GM21515 (cell line): ENCODE data around the gene CUX1.
"Not testable (repeated sequence)": the region's sequence is repeated elsewhere in the genome, so short reads cannot be mapped to it uniquely, and the experiment has no call there.

Experiments
- ATAC-seq: cut with Tn5 transposase; IDR thresholded peaks from one replicate; pipeline ENCODE4 v1.9.1; 2021; ENCODE audit not compliant: unreplicated experiment

Gene CUX1

DNA sequence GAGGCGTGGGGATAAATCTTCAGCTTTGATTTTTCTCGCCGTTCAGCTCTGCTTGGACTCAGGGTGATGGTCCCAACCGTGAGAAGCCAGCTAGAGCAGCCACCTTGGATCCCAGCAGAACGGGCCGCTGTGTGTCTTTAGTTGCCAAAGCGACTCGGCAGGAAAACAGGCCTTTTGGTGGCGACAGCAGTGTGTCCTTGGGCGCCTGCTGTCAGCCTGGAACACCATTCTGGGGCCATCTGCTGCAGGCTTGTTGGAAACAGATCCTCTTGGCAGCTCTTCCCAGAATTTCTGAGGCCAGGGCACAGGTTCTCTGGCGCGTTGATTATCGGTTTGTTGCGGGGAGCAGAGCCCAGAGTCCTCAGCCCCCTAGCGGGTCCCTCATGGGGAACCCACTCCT lies 97.6 kb downstream of the CUX1 start:
- ATAC-seq, result no peak

DNA sequence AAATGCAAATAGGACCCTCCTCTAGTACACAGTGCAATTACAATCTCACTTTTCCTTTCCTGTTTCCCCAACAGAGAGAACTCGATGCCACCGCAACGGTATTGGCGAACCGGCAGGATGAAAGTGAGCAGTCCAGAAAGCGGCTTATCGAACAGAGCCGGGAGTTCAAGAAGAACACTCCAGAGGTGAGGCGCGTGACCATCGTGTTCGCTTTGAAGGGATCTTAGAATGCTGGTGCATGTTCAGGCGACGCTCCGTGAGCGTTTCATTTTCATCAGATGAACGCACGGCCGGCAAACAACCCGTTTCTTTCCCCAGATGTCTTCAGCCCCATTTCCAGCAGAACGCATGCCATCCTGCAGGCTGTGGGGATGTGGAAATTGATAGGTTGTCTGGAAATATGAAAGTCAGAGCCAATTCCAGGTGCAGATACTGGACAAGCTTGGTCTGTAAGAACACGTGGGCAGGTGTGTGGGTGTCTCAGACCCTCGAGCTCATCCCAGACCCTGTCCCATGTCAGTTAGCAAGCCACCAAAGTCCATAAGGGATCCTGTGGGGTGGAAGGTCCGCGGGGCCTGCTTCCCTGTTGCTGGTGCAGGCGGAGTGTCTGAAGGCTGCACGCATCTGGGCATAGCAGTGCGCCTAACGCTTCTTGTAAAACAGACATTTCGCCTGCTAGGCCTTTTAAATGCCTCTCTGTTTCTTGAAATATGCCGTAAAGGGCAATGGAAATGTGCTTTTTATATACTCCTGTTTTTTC lies 98.8 kb downstream of the CUX1 start:
- ATAC-seq, result no peak

DNA sequence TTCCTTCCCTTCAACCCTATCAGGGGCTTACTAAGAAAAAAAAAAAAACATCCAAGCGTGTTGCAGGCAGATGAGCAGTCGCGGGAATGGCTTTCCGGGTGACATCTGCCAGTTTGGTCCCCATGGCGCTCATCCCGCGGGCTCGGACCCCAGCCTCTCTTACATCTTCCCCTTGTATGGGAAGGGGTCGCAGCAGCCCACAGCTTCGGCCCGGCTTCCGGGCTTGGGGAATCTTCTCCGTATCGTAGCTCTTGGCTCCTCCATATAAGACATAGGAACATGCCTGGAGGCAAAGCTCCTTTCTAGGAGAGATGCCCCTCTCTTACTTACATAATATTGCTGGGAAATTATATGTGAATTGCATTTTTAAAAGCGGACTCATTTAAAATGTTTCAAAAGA lies 99.5 kb downstream of the CUX1 start:
- no peak for ATAC-seq

GRCh38 chr7:101917566-101917965 lies 100.1 kb downstream of the CUX1 start:
- ATAC-seq, result no peak

DNA sequence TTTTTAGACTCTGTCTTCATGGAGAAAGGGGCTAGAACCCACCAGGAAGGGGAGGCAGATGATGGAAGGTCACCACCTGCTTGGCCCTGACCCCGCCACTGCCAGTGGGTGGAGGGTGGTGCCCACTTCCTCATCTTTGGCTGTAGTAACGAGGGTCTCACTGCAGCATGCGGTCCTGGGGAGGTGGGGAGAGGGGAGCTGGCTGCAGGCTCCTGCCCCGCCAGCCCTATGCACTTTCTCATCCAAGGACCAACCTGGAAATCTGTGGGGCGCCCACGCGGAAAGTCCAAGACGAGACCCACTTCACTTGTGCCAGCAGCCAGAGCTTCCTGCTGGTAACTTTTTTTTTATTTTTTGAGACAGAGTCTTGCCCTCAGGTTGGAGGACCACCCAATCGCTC lies 101.0 kb downstream of the CUX1 start:
- no peak for ATAC-seq

GRCh38 chr7:101919363-101920115 lies 102.1 kb downstream of the CUX1 start:
- ATAC-seq, result no peak

DNA sequence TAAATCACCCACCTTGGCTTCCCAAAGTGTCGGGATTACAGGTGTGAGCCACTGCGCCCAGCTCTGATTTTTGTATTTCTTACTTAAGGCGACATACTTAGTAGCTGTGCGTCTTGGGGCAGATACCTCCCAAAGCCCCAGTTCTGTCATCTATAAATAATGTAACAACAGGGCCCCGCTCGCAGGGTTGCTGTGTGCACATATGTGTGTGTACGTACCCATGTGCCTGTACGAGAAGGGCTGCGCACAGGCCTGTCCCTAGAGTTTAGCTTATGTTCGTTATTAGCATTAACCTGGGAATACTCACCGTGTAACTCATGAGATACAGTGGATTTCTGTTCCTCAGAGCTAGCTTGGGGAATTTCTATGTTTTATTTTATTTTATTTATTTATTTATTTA lies 103.6 kb downstream of the CUX1 start:
- ATAC-seq, result no peak

DNA sequence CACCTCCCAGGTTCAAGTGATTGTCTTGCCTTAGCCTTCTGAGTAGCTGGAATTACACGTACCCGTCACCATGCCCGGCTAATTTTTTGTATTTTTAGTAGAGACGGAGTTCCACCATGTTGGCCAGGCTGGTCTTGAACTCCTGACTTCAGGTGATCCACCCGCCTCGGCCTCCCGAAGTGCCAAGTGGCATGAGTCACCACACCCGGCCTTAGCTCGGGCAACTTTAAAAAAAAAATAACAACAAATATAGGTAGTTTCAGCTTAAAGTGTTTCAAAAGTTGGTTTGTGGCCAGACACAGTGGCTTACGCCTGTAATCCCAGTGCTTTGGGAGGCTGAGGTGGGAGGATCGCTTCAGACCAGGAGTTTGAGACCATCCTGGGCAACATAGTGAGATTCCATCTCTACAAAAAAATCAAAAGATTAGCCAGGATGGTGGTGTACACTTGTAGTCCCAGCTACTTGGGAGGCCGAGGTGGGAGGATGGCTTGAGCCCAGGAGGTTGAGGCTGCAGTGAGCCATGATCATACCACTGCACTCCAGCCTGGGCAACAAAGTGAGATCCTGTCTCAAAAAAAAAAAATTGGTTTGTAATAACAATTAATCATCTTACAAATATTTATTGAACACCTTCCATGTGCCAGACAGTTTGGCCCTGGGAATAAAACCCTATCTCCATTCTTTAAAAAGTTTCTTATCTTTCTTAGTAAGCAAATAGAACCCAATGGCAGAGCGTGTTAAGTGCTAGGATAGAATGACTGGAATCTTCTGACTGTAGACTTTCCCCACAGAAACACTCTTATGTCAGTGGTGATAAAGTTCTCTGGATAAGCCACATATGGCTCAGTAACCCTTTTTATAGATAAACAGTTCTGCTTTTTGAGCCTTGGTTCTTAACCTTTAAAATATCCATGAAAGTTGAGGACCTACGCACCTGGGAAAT lies 104.4 kb downstream of the CUX1 start:
- not testable (repeated sequence) for ATAC-seq

DNA sequence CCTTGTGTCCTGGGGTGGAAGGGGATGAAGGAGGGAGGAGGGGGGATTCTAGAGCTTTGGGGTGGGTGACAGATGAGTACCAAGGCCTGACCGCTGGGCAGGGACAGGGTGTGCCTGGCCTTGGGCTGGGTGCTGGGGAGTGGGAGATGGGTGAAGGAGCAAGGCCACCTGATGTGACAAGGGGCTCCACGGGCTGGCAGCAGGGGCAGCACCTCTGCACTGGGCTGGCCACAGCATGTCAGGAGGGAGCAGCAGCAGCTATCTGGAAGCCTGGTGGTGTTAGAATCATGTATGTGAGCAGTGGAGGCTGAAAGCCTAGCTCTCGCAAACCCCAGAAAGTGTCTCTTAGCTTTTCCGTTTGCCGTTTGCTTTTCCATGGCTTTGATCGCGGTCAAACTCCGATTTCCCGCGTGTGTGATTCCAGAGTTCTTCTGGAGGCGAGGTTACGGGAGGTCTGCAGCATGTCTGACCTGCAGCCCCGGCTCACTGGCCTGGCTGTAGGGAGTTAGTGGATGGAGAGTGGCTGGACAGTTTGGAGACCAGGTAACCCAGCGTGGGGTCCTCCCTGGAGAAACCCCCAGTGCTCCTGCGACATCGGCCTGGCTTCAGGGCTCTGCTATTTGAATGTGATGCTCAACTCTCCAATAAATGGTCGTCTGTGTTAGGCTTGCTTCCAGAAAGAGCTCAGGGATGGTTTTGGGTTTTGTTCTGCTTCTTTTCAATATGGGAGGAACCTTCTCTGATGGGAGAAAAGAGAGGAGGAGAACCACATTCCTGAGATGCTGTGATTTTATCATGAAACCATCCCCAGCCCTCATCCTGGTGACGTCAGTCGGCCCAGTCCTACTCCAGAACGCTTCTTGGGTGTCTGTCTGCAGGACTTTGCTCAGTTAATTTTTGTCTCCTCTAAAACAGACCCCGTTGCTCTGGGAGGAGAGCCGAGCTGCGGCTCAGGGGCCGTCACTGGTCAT lies 105.5 kb downstream of the CUX1 start:
- ATAC-seq, result no peak

GRCh38 chr7:101923602-101923985 lies 106.2 kb downstream of the CUX1 start:
- no peak for ATAC-seq

- no peak for ATAC-seq
Measured at GRCh38 chr7:101924171-101924570, 106.7 kb downstream of the CUX1 start.

DNA sequence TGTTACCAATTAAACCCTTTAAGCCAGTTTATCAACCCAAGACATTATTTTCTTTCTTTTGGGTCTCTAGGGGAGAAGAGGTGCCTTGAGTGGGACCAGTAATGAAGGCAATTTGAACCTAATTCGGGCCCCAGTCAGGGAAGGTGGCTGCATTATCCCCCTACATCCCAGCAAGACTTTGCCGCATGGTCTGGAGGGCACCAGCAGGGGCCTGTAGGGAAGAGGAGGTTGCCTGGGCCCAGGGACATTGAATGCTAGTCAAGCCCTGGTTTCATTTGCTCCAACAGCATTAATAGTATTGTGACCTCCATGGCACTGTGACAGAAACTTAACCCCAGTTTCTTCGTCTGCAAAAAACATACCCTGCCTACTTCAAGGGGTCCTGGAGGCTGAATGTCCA lies 108.8 kb downstream of the CUX1 start:
- no peak for ATAC-seq

GRCh38 chr7:101927389-101927788 lies 110.0 kb downstream of the CUX1 start:
- no peak for ATAC-seq

DNA sequence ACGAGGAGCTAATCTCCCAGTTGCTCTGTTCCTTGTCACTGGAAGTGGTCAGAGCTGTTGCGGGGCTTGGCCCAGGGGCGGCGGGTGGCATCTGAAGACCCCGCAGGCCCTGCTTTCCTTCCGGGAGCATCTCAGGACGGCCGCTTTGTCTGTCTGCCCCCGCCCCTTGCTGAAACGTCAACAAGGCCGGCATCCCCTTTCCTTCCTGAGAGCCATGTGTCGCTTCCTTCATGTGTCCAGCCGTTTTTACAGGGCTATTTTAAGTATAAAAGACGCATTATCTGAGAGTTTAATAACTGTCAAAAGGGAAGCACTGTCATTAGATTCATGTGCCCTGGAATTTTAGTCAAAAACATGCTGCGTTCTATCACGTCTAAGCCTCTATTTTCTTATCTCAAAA lies 110.4 kb downstream of the CUX1 start:
- ATAC-seq, result no peak

GRCh38 chr7:101929256-101929655 lies 111.8 kb downstream of the CUX1 start:
- no peak for ATAC-seq

- ATAC-seq, result not testable (repeated sequence)
Measured at GRCh38 chr7:101929911-101930310, 112.5 kb downstream of the CUX1 start.

GRCh38 chr7:101932083-101932482 lies 114.7 kb downstream of the CUX1 start:
- no peak for ATAC-seq

DNA sequence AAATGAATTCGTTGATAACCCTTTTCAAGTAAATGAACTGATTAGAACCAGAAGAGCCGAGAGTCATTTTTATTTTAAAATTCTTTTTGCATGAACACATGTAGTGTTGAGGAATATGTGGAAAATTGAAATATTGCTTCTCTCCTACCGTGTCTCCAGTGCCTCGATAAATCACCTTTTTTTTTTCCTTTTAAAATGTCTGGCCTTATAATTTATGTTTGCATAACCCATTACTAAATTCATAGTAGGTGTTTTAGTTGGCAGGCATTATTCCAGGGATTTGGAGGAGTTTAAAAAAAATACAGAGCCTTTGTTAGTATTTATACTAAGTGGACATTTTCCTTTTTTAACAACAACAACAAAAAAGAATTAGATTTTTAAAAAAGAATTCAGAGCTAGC lies 115.6 kb downstream of the CUX1 start:
- no peak for ATAC-seq

DNA sequence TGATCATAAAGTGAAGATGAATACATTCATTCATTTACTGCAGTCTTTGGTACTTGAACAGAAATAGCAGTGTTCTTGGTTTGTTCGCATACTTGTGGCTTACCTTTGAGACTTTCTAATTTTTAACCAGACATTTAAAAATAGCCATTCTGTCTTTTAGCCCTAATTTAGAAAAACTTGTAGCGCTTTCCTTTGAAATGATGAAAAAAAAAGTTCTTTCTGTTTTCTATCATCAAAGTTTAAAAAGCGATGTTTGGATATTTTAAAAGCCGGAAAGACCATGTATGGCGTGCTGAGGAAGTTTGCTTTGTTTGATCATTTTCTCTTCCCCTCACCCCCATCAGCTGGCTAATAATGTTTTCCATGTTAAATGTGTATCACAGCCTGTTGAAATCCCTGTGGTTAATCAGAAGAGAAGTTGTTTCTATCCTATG lies 116.3 kb downstream of the CUX1 start:
- peak; percentile 63 for ATAC-seq

DNA sequence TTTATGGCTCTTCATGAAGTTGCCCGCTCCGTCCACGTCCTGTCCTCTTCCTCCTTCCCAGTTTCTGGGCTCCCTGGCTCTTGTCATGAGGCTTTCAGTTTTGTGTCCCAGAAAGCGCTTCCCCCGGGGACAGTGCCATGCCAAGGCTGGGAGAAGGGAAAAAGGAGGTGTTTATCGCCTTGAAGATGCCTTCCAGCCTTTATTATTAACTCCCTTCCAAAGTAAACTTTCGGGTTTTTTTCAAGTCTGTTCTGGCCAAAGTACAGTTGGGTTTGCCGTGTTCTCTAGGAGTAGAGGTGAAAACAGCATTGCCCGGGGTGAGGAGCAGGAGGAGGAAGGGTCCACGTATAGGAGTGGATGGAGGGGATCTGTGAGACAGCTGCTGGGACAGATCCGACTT lies 117.2 kb downstream of the CUX1 start:
- ATAC-seq, result no peak
